OCI-LY1 (cell line): Measurements from ENCODE around the gene RNF112.

ENCODE experiments used
- EZH2 ChIP-seq: fragments of 200-600 bp; sonication (generic), shearing (Covaris generic); IDR thresholded peaks from 2 replicates; pipeline ENCODE4 v1.8.0; 2017; ENCODE audit warnings: borderline replicate concordance, mixed run types, mild to moderate bottlenecking, antibody characterized with exemption, low read length, moderate library complexity, mixed read lengths
- TF ChIP-seq, protein P1 (sequence below): fragments of 200-600 bp; sonication (generic), shearing (Covaris generic); IDR thresholded peaks from 2 replicates; pipeline ENCODE4 v1.5.1; 2017; ENCODE audit warnings: mild to moderate bottlenecking, antibody characterized with exemption, low read length, moderate library complexity, mixed read lengths

DNA sequence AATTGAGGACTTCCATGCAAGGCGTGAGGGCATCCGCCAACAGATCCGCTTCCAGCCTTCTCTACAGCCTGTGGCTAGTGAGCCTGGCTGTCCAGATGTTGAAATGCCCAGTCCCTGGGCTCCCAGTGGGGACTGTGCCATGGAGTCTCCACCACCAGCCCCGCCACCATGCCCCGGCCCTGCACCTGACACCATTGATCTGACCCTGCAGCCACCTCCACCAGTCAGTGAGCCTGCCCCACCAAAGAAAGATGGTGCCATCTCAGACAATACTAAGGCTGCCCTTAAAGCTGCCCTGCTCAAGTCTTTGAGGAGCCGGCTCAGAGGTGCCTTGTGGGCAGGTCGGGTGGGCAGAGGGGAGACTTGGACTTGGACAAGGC lies 29.7 kb upstream of the RNF112 start:
- no peak for TF ChIP-seq EZH2
- TF ChIP-seq, protein P1, sequence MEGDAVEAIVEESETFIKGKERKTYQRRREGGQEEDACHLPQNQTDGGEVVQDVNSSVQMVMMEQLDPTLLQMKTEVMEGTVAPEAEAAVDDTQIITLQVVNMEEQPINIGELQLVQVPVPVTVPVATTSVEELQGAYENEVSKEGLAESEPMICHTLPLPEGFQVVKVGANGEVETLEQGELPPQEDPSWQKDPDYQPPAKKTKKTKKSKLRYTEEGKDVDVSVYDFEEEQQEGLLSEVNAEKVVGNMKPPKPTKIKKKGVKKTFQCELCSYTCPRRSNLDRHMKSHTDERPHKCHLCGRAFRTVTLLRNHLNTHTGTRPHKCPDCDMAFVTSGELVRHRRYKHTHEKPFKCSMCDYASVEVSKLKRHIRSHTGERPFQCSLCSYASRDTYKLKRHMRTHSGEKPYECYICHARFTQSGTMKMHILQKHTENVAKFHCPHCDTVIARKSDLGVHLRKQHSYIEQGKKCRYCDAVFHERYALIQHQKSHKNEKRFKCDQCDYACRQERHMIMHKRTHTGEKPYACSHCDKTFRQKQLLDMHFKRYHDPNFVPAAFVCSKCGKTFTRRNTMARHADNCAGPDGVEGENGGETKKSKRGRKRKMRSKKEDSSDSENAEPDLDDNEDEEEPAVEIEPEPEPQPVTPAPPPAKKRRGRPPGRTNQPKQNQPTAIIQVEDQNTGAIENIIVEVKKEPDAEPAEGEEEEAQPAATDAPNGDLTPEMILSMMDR: no peak
